ENCODE data around the gene ATP5IF1. TPM values are rescaled to one million over a fixed set of nuclear protein-coding genes. Genes with fewer than 3 reads are reported as not detected.
A peak's percentile ranks its signal among the peaks of the same experiment; 100 is the strongest.

The ATP5IF1 gene
- total and polyA plus RNA-seq, 2 of the 13 experiments (the other 11 are each of a cell fraction or from before 2014, with no cell fraction given): 97.7 to 131 TPM

- TF ChIP-seq SMAD3 (CRISPR knock-in tag; IDR thresholded peaks at IDR 0.05) (no peak), GPBP1L1 (CRISPR knock-in tag; IDR thresholded peaks at IDR 0.05) (no peak), CEBPB (IDR thresholded peaks at IDR 0.05; ENCODE audit: borderline replicate concordance, low read depth, low read length) (peak; percentile 77), ZNF367 (CRISPR knock-in tag; IDR thresholded peaks at IDR 0.05; ENCODE audit: borderline replicate concordance) (no peak), ZNF530 (CRISPR knock-in tag; IDR thresholded peaks at IDR 0.05; ENCODE audit: low read depth) (no peak), ZKSCAN1 (IDR thresholded peaks at IDR 0.05; ENCODE audit: low read length) (no peak), TEF (CRISPR knock-in tag; IDR thresholded peaks at IDR 0.05) (no peak), NFATC3 (CRISPR knock-in tag; IDR thresholded peaks at IDR 0.05) (no peak), ATF1 (CRISPR knock-in tag; IDR thresholded peaks at IDR 0.05) (no peak), ZNF768 (CRISPR knock-in tag; IDR thresholded peaks at IDR 0.05) (peak; percentile 64; the same call in 1 of the 2 replicates), PAF1 (CRISPR knock-in tag; IDR thresholded peaks at IDR 0.05) (peak; percentile 43; the same call in 1 of the 2 replicates), ATF4 (CRISPR knock-in tag; IDR thresholded peaks at IDR 0.05) (peak in 1 of 2 experiments; percentile 86; a peak in 2 of 4 replicates), BHLHE40 (IDR thresholded peaks at IDR 0.05; ENCODE audit: low read length) (no peak), SRSF9 (IDR thresholded peaks at IDR 0.05; ENCODE audit: borderline replicate concordance, insufficient read depth, low read depth, low read length, poor library complexity, severe bottlenecking) (no peak), ZNF44 (CRISPR knock-in tag; IDR thresholded peaks at IDR 0.05) (no peak), GATAD1 (CRISPR knock-in tag; IDR thresholded peaks at IDR 0.05) (no peak), CENPBD1 (CRISPR knock-in tag; IDR thresholded peaks at IDR 0.05; ENCODE audit: borderline replicate concordance, low read depth) (no peak), BATF2 (CRISPR knock-in tag; IDR thresholded peaks at IDR 0.05) (no peak), ZNF740 (CRISPR knock-in tag; IDR thresholded peaks at IDR 0.05) (no peak), NFYB (CRISPR knock-in tag; IDR thresholded peaks at IDR 0.05) (no peak), DR1 (CRISPR knock-in tag; IDR thresholded peaks at IDR 0.05) (no peak), ZNF720 (CRISPR knock-in tag; IDR thresholded peaks at IDR 0.05) (no peak), ZSCAN25 (CRISPR knock-in tag; IDR thresholded peaks at IDR 0.05) (no peak), ZNF343 (CRISPR knock-in tag; IDR thresholded peaks at IDR 0.05) (no peak), CCAR2 (optimal IDR thresholded peaks at IDR 0.05; ENCODE audit: low read depth, low read length) (no peak), DRAP1 (CRISPR knock-in tag; IDR thresholded peaks at IDR 0.05) (no peak)
Observed at GRCh38 chr1:28282426-28283407, 46.8 kb downstream of the ATP5IF1 start (continued).

Measured in HepG2 (cell line).